IMR-90 (cell line): Measurements from ENCODE around the gene WFDC6. TPM values are rescaled to one million over a fixed set of nuclear protein-coding genes. Genes with fewer than 3 reads are reported as not detected.

ENCODE experiments used
- ATAC-seq: fragments of 200-7000 bp; cut with Tn5 transposase; 2 replicates; pipeline ENCODE4 v1.9.1; 2020; ENCODE audit warnings: low read depth, mild to moderate bottlenecking, moderate library complexity
- BruUV-seq: library from RNA; stranded (reverse); fragments of 400-500 nt; replicated peaks from 2 replicates; lab custom pipeline; 2021; lab: Mats Ljungman, UMichigan
- CTCF ChIA-PET: fragments of 300-600 bp; formaldehyde crosslinking; extraction: SDS; loops from one replicate; lab custom pipeline; 2021; ENCODE audit warnings: antibody characterized with exemption; lab: Yijun Ruan, JAX
- POLR2A ChIA-PET: fragments of 300-600 bp; sonication (Branson Sonifier 250); formaldehyde crosslinking; loops from one replicate; lab custom pipeline; 2022; ENCODE audit warnings: antibody characterized with exemption; ENCODE audit not compliant: unreplicated experiment; lab: Charles Lee
- DNase-seq: peaks from one replicate; pipeline ENCODE4 v3.0.0; 2013
- H2AFZ ChIP-seq: replicated peaks from 2 replicates; pipeline ENCODE3; 2013; ENCODE audit warnings: low read length, mild to moderate bottlenecking; ENCODE audit not compliant: poor library complexity
- H2AK5ac ChIP-seq: 2 replicates; pipeline ENCODE4 v1.6.1; 2013; ENCODE audit warnings: low read depth, low read length, inconsistent platforms
- H2AK9ac ChIP-seq: replicated peaks from 2 replicates; pipeline ENCODE3; 2013; ENCODE audit warnings: mild to moderate bottlenecking, low read depth, low read length, moderate library complexity; ENCODE audit not compliant: poor library complexity
- H2BK120ac ChIP-seq: 2 replicates; pipeline ENCODE4 v1.6.1; 2013; ENCODE audit warnings: low read depth, low read length, inconsistent platforms
- H2BK15ac ChIP-seq: 3 replicates; pipeline ENCODE4 v1.6.1; 2013; ENCODE audit warnings: low read depth, low read length, inconsistent platforms
- H2BK20ac ChIP-seq: 2 replicates; pipeline ENCODE4 v1.6.1; 2013; ENCODE audit warnings: low read depth, mild to moderate bottlenecking, inconsistent platforms, low read length, moderate library complexity
- H2BK5ac ChIP-seq: 2 replicates; pipeline ENCODE4 v1.6.1; 2013; ENCODE audit warnings: mild to moderate bottlenecking, low read depth, low read length, inconsistent platforms; ENCODE audit not compliant: poor library complexity, severe bottlenecking
- H3K14ac ChIP-seq: replicated peaks from 2 replicates; pipeline ENCODE4 v1.6.1; 2013; ENCODE audit warnings: low read depth, low read length, inconsistent platforms
- H3K18ac ChIP-seq: 2 replicates; pipeline ENCODE4 v1.6.1; 2013; ENCODE audit warnings: low read depth, low read length, control low read depth
- H3K23ac ChIP-seq: 2 replicates; pipeline ENCODE4 v1.6.1; 2013; ENCODE audit warnings: low read depth, low read length, inconsistent platforms
- H3K27ac ChIP-seq: 2 replicates; pipeline ENCODE4 v1.5.1; 2013; ENCODE audit warnings: mild to moderate bottlenecking, control low read depth, low read length; ENCODE audit not compliant: insufficient read depth
- H3K27me3 ChIP-seq: 2 replicates; pipeline ENCODE4 v1.6.1; 2013; ENCODE audit warnings: low read length; ENCODE audit not compliant: control insufficient read depth, insufficient read depth
- H3K36me3 ChIP-seq: 2 replicates; pipeline ENCODE4 v1.6.1; 2013; ENCODE audit warnings: low read length, mixed read lengths; ENCODE audit not compliant: control insufficient read depth, insufficient read depth
- H3K4ac ChIP-seq: 2 replicates; pipeline ENCODE4 v1.6.1; 2013; ENCODE audit warnings: low read depth, low read length, inconsistent platforms
- H3K4me1 ChIP-seq: 2 replicates; pipeline ENCODE4 v1.6.1; 2013; ENCODE audit warnings: low read length, mixed read lengths; ENCODE audit not compliant: control insufficient read depth, insufficient read depth
- H3K4me2 ChIP-seq: 2 replicates; pipeline ENCODE4 v1.6.1; 2013; ENCODE audit warnings: low read depth, mild to moderate bottlenecking, control low read depth, low read length, moderate library complexity
- H3K4me3 ChIP-seq: 2 replicates; pipeline ENCODE4 v1.5.1; 2013; ENCODE audit warnings: low read depth, mild to moderate bottlenecking, control low read depth, low read length, moderate library complexity; ENCODE audit not compliant: insufficient read depth
- H3K56ac ChIP-seq: 2 replicates; pipeline ENCODE4 v1.6.1; 2013; ENCODE audit warnings: low read length, inconsistent platforms; ENCODE audit not compliant: insufficient read depth; ENCODE audit errors: extremely low read depth
- H3K79me1 ChIP-seq, 2 experiments: 2 replicates each; pipeline ENCODE4 v1.6.1; 2013; ENCODE audit warnings: low read length in 2 of 2, inconsistent platforms in 1 of 2, low read depth in 1 of 2
- H3K9ac ChIP-seq: 2 replicates; pipeline ENCODE4 v1.6.1; 2013; ENCODE audit warnings: low read depth, low read length, control low read depth
- H3K9me1 ChIP-seq: 2 replicates; pipeline ENCODE4 v1.6.1; 2013; ENCODE audit warnings: low read length, inconsistent platforms; ENCODE audit not compliant: insufficient read depth
- H3K9me3 ChIP-seq: 2 replicates; pipeline ENCODE4 v1.6.1; 2013; ENCODE audit warnings: low read length; ENCODE audit not compliant: control insufficient read depth, insufficient read depth
- H4K20me1 ChIP-seq: 2 replicates; pipeline ENCODE4 v1.6.1; 2013; ENCODE audit warnings: low read length, inconsistent platforms; ENCODE audit not compliant: insufficient read depth
- H4K5ac ChIP-seq: 2 replicates; pipeline ENCODE4 v1.6.1; 2013; ENCODE audit warnings: mild to moderate bottlenecking, low read depth, low read length, control low read depth
- H4K8ac ChIP-seq, 2 experiments: 2 replicates each; pipeline ENCODE4 v1.6.1; 2013; ENCODE audit warnings: low read depth in 2 of 2, low read length in 2 of 2, control low read depth in 1 of 2, inconsistent platforms in 1 of 2
- H4K91ac ChIP-seq: 2 replicates; pipeline ENCODE4 v1.6.1; 2013; ENCODE audit warnings: low read depth, low read length, inconsistent platforms; ENCODE audit not compliant: insufficient read depth
- BHLHE40 ChIP-seq: fragments of 150-350 bp; IDR thresholded peaks from 2 replicates; pipeline ENCODE4 v1.6.1; 2016; ENCODE audit warnings: mild to moderate bottlenecking, low read depth, low read length
- CEBPB ChIP-seq: IDR thresholded peaks from 2 replicates; pipeline ENCODE4 v1.6.1; 2012; ENCODE audit warnings: low read depth, low read length, improper control_type of control experiment
- CHD1 ChIP-seq: IDR thresholded peaks from 2 replicates; pipeline ENCODE4 v1.6.1; 2012; ENCODE audit warnings: low read depth, low read length, improper control_type of control experiment
- FOS ChIP-seq: fragments of 150-350 bp; IDR thresholded peaks from 2 replicates; pipeline ENCODE4 v1.6.1; 2016; ENCODE audit warnings: low read depth, low read length
- MAFK ChIP-seq: IDR thresholded peaks from 2 replicates; pipeline ENCODE4 v1.6.1; 2012; ENCODE audit warnings: low read depth, low read length, improper control_type of control experiment
- MAZ ChIP-seq: IDR thresholded peaks from 2 replicates; pipeline ENCODE4 v1.6.1; 2012; ENCODE audit warnings: low read depth, mild to moderate bottlenecking, low read length, improper control_type of control experiment, moderate library complexity, borderline replicate concordance
- MXI1 ChIP-seq: IDR thresholded peaks from 2 replicates; pipeline ENCODE4 v1.6.1; 2012; ENCODE audit warnings: low read depth, mild to moderate bottlenecking, low read length, moderate library complexity, borderline replicate concordance
- NFE2L2 ChIP-seq: fragments of 150-350 bp; IDR thresholded peaks from 2 replicates; pipeline ENCODE4 v1.6.1; 2016; ENCODE audit warnings: low read depth, mild to moderate bottlenecking, low read length
- POLR2A ChIP-seq: IDR thresholded peaks from 2 replicates; pipeline ENCODE4 v1.6.1; 2012; ENCODE audit warnings: mild to moderate bottlenecking, low read depth, low read length
- RAD21 ChIP-seq: IDR thresholded peaks from 2 replicates; pipeline ENCODE4 v1.6.1; 2012; ENCODE audit warnings: low read length, improper control_type of control experiment
- RCOR1 ChIP-seq: IDR thresholded peaks from 2 replicates; pipeline ENCODE4 v1.6.1; 2012; ENCODE audit warnings: mild to moderate bottlenecking, low read length, improper control_type of control experiment; ENCODE audit not compliant: insufficient replicate concordance
- RFX5 ChIP-seq: IDR thresholded peaks from 2 replicates; pipeline ENCODE4 v1.8.0; 2012; ENCODE audit warnings: low read depth, mild to moderate bottlenecking, low read length, moderate library complexity
- SMC3 ChIP-seq: fragments of 150-350 bp; IDR thresholded peaks from 2 replicates; pipeline ENCODE4 v1.6.1; 2016; ENCODE audit warnings: low read depth, mild to moderate bottlenecking, antibody characterized with exemption, low read length, moderate library complexity
- WGBS, 2 experiments: methylation state at CpG; one replicate each; pipeline versions ENCODE4 v1.1.5 to v1.1.7; 2013; ENCODE audit warnings: missing lambda C conversion rate in 2 of 2; ENCODE audit not compliant: insufficient read length in 1 of 2; ENCODE audit errors: extremely low coverage in 2 of 2; 5-methylcytosine and 5-hydroxymethylcytosine counted together
- dilution Hi-C: fragments of 300-500 bp; cut with HindIII; formaldehyde crosslinking; loops from one replicate; pipeline ENCODE4 v1.14.3; 2018; ENCODE audit warnings: low sequenced_read_pairs; ENCODE audit not compliant: unreplicated experiment
- in situ Hi-C: fragments of 300-500 bp; cut with MboI; formaldehyde crosslinking; loops from 3 replicates; pipeline ENCODE4 v1.14.3; 2019; ENCODE audit warnings: low sequenced_read_pairs, inconsistent platforms, mixed read lengths
- intact Hi-C: fragments of 100-400 bp; cut with micrococcal nuclease; formaldehyde crosslinking; loops from 2 replicates; pipeline ENCODE4 v1.10.0; 2022
- polyA plus RNA-seq, 3 experiments: library from polyadenylated mRNA; depleted of rRNA; stranded (reverse); fragments of >200 nt; gene quantifications; 2 replicates each; pipeline ENCODE4 v1.2.3, GENCODE V29; 2012; ENCODE audit warnings: low replicate concordance in 1 of 3
- total RNA-seq: library from RNA; depleted of rRNA; stranded (reverse); fragments of >200 nt; gene quantifications from 2 replicates; pipeline ENCODE4 v1.2.3, GENCODE V29; 2012
- TF ChIP-seq, protein P1 (sequence below): fragments of 150-350 bp; IDR thresholded peaks from 2 replicates; pipeline ENCODE4 v1.6.1; 2016; ENCODE audit warnings: low read depth, mild to moderate bottlenecking, low read length, moderate library complexity, borderline replicate concordance
- TF ChIP-seq, protein P2 (sequence below): conservative IDR thresholded peaks from 2 replicates; pipeline ENCODE4 v1.5.1; 2012; ENCODE audit warnings: mild to moderate bottlenecking, low read depth, low read length, improper control_type of control experiment
- TF ChIP-seq, protein P3 (sequence below): fragments of 150-350 bp; IDR thresholded peaks from 2 replicates; pipeline ENCODE4 v1.6.1; 2017; ENCODE audit warnings: mild to moderate bottlenecking, antibody characterized with exemption, low read length, low read depth

The WFDC6 gene
- total and polyA plus RNA-seq, 2 of the 4 experiments (the other 2 are of a cell fraction), result not detected

DNA sequence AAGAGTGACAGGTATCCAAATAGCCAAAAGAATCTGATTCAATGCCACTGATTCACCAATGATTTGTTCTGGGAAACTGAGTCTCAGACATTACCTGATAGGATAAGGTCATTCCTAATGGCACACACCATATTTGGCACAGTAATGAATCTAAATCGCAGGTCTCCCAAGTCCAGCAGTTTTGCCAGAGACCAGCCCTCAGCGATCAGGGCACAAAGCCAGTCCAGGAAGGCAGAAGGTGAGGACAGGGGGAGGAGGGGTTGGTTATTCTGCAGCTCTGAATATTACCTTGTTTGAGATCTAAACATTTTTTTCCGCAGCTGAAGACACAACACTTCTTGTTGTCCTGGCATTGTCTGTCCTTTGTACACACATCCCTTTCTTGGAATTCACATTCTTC lies 6.1 kb upstream of the WFDC6 start:
- Histone ChIP-seq H3K4me2 (no peak overlapping the region), H3K9me3 (no peaks in the 10 kb centered on the region), H2AK9ac (no peak overlapping the region), H3K36me3 (no peaks in the 10 kb centered on the region), H2AFZ (no peak overlapping the region), H3K27ac (no peak overlapping the region), H3K14ac (no peak overlapping the region), H3K23ac (no peak overlapping the region), H2BK15ac (no peak overlapping the region), H2BK5ac (no peak overlapping the region), H3K4ac (no peak overlapping the region), H4K8ac (no peak overlapping the region), H3K4me3 (no peak overlapping the region), H3K27me3 (peaks cover 5% of the 10 kb centered on the region), H3K9me1 (no peaks in the 10 kb centered on the region), H3K9ac (no peak overlapping the region), H4K91ac (no peak overlapping the region), H4K20me1 (no peaks in the 10 kb centered on the region), H2BK120ac (no peak overlapping the region), H3K79me1 (no peaks in the 10 kb centered on the region), H4K5ac (no peak overlapping the region), H3K4me1 (no peaks in the 10 kb centered on the region), H3K56ac (no peak overlapping the region), H2BK20ac (no peak overlapping the region), H3K18ac (no peak overlapping the region), H2AK5ac (no peak overlapping the region)
- intact Hi-C loops (loop anchor here (10.0 kb wide), 1 partner anchor 469 kb away; no protein-coding TSS in a partner anchor), in situ Hi-C loops (loop anchor here (25.0 kb wide), 1 partner anchor 217 kb away; no protein-coding TSS in a partner anchor), dilution Hi-C loops (no loop called here)
- CTCF ChIA-PET, result no interaction called here
- 33% methylated on average over 2 of the region's 3 CpGs; no CpG with 5 or more reads in 1 of the 2 experiments for WGBS, 2 experiments
- DNase-seq, result no peak
- no peak for TF ChIP-seq MXI1
- TF ChIP-seq RFX5, result no peak
- no peak for TF ChIP-seq RAD21
- no peak for TF ChIP-seq FOS
- TF ChIP-seq, protein P1, sequence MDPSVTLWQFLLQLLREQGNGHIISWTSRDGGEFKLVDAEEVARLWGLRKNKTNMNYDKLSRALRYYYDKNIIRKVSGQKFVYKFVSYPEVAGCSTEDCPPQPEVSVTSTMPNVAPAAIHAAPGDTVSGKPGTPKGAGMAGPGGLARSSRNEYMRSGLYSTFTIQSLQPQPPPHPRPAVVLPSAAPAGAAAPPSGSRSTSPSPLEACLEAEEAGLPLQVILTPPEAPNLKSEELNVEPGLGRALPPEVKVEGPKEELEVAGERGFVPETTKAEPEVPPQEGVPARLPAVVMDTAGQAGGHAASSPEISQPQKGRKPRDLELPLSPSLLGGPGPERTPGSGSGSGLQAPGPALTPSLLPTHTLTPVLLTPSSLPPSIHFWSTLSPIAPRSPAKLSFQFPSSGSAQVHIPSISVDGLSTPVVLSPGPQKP, result no peak
- no peak for TF ChIP-seq BHLHE40
- TF ChIP-seq CEBPB, result no peak
- TF ChIP-seq NFE2L2, result no peak
- TF ChIP-seq SMC3, result no peak
- no peak for TF ChIP-seq CHD1
- TF ChIP-seq MAFK, result no peak
- TF ChIP-seq RCOR1, result no peak
- TF ChIP-seq, protein P2, sequence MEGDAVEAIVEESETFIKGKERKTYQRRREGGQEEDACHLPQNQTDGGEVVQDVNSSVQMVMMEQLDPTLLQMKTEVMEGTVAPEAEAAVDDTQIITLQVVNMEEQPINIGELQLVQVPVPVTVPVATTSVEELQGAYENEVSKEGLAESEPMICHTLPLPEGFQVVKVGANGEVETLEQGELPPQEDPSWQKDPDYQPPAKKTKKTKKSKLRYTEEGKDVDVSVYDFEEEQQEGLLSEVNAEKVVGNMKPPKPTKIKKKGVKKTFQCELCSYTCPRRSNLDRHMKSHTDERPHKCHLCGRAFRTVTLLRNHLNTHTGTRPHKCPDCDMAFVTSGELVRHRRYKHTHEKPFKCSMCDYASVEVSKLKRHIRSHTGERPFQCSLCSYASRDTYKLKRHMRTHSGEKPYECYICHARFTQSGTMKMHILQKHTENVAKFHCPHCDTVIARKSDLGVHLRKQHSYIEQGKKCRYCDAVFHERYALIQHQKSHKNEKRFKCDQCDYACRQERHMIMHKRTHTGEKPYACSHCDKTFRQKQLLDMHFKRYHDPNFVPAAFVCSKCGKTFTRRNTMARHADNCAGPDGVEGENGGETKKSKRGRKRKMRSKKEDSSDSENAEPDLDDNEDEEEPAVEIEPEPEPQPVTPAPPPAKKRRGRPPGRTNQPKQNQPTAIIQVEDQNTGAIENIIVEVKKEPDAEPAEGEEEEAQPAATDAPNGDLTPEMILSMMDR, result no peak
- TF ChIP-seq MAZ, result no peak
- TF ChIP-seq, protein P3, sequence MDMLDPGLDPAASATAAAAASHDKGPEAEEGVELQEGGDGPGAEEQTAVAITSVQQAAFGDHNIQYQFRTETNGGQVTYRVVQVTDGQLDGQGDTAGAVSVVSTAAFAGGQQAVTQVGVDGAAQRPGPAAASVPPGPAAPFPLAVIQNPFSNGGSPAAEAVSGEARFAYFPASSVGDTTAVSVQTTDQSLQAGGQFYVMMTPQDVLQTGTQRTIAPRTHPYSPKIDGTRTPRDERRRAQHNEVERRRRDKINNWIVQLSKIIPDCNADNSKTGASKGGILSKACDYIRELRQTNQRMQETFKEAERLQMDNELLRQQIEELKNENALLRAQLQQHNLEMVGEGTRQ, result no peak
- no peak for TF ChIP-seq POLR2A
- POLR2A ChIA-PET, result no interaction called here
- BruUV-seq, result no TSS peak
- ATAC-seq, result no peak
